Measurements from ENCODE around the gene MAS1. TPM values are rescaled to one million over a fixed set of nuclear protein-coding genes. Genes with fewer than 3 reads are reported as not detected.

MAS1 gene
- total RNA-seq, 4 donors from 2014 or later: not detected

GRCh38 chr6:159866286-159867247 lies 24.2 kb upstream of the MAS1 start:
- DNase-seq (ENCODE audit: low spot score in 2 of 2): peak in 1 of 2 donors; percentile 72
- Histone ChIP-seq H3K27me3 (no peaks in the 10 kb centered on the region), H3K9me3 (peaks cover 3% of the 10 kb centered on the region), H3K27ac (no peak overlapping the region), H3K36me3 (no peaks in the 10 kb centered on the region), H3K4me1 (no peaks in the 10 kb centered on the region), H3K4me3 (no peak overlapping the region)
- no peak for TF ChIP-seq EP300 (IDR thresholded peaks at IDR 0.05)
- no peak for TF ChIP-seq POLR2A (IDR thresholded peaks at IDR 0.05)
- no peak for TF ChIP-seq CTCF (IDR thresholded peaks at IDR 0.05)
- no peak for TF ChIP-seq POLR2AphosphoS5 (IDR thresholded peaks at IDR 0.05)
- 88% methylated on average over 26 of the region's 28 CpGs for WGBS

DNA sequence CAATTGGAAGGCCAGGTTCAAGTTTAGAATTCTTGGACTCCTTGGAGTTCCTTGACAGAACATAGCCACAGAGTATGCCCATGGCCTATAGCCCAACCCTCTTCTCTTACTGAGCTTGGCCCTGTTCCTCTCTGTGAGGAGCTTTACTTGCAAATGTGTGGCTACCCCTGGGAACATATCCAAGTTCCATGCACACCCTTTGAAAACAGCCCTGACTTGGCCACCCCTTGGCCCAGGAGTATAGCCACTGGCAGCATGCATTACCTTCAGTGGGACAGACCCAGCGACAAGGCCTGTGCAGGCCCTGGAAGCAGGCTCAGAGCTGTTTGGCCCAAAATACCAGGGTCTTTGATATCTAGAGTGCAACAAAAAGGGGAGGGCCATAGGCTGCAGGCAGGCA lies 19.5 kb upstream of the MAS1 start:
- H3K36me3 ChIP-seq: no peaks in the 10 kb centered on the region
- WGBS: 83% methylated on average over 1 of the region's 1 CpG
- no peak for DNase-seq (ENCODE audit: low spot score in 2 of 2)

GRCh38 chr6:159871906-159872305 lies 18.9 kb upstream of the MAS1 start:
- DNase-seq (ENCODE audit: low spot score in 2 of 2): no peak
- Histone ChIP-seq H3K4me3 (no peak overlapping the region), H3K27me3 (no peaks in the 10 kb centered on the region), H3K36me3 (no peaks in the 10 kb centered on the region), H3K4me1 (no peaks in the 10 kb centered on the region), H3K9me3 (peaks cover 3% of the 10 kb centered on the region), H3K27ac (no peak overlapping the region)
- TF ChIP-seq POLR2A (IDR thresholded peaks at IDR 0.05): no peak
- TF ChIP-seq POLR2AphosphoS5 (IDR thresholded peaks at IDR 0.05): no peak
- TF ChIP-seq EP300 (IDR thresholded peaks at IDR 0.05): no peak
- TF ChIP-seq CTCF (IDR thresholded peaks at IDR 0.05): no peak
- WGBS: 69% methylated on average over 5 of the region's 5 CpGs

More for the DNA sequence above, 19.5 kb upstream of the MAS1 start:
- no peak overlapping the region for H3K4me3 ChIP-seq
- H3K27me3 ChIP-seq: no peaks in the 10 kb centered on the region
- TF ChIP-seq POLR2A (IDR thresholded peaks at IDR 0.05) (no peak), EP300 (IDR thresholded peaks at IDR 0.05) (no peak), POLR2AphosphoS5 (IDR thresholded peaks at IDR 0.05) (no peak), CTCF (IDR thresholded peaks at IDR 0.05) (no peak)
- H3K27ac ChIP-seq: no peak overlapping the region
- no peaks in the 10 kb centered on the region for H3K4me1 ChIP-seq
- peaks cover 3% of the 10 kb centered on the region for H3K9me3 ChIP-seq

DNA sequence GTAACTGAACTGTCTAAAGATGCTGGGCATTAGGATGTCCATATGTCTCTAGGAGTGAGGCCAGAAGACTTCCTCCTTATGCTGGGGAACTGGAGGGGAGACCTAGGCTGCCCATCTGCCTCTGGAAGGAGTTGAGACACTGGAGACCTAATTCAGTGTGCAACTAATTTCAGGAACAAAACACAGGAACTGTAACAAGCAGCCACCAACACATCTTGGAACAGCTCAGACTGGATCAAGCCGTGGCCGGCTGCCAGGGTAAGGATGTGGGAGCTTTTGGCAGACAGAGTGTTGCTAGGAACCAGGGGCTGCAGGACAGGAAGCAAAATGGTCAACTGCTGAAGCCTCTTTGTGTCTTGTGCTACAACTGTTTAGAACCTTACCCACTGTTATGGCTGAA lies 16.4 kb upstream of the MAS1 start:
- Histone ChIP-seq H3K4me3 (no peak overlapping the region), H3K4me1 (no peaks in the 10 kb centered on the region), H3K9me3 (no peaks in the 10 kb centered on the region), H3K27me3 (no peaks in the 10 kb centered on the region), H3K36me3 (no peaks in the 10 kb centered on the region), H3K27ac (no peak overlapping the region)
- no peak for TF ChIP-seq POLR2A (IDR thresholded peaks at IDR 0.05)
- no peak for TF ChIP-seq CTCF (IDR thresholded peaks at IDR 0.05)
- WGBS: 54% methylated on average over 2 of the region's 2 CpGs
- no peak for DNase-seq (ENCODE audit: low spot score in 2 of 2)

GRCh38 chr6:159875194-159875593 lies 15.6 kb upstream of the MAS1 start:
- Histone ChIP-seq H3K27ac (no peak overlapping the region), H3K4me1 (no peaks in the 10 kb centered on the region), H3K27me3 (no peaks in the 10 kb centered on the region), H3K9me3 (no peaks in the 10 kb centered on the region), H3K36me3 (no peaks in the 10 kb centered on the region), H3K4me3 (no peak overlapping the region)
- DNase-seq (ENCODE audit: low spot score in 2 of 2): no peak
- no peak for TF ChIP-seq EP300 (IDR thresholded peaks at IDR 0.05)
- no peak for TF ChIP-seq CTCF (IDR thresholded peaks at IDR 0.05)
- no peak for TF ChIP-seq POLR2A (IDR thresholded peaks at IDR 0.05)
- no peak for TF ChIP-seq POLR2AphosphoS5 (IDR thresholded peaks at IDR 0.05)
- 79% methylated on average over 4 of the region's 4 CpGs for WGBS
